ENCODE measurements around the gene ARHGAP1.
A peak's percentile ranks its signal among the peaks of the same experiment; 100 is the strongest.
"Not testable (repeated sequence)": the region's sequence is repeated elsewhere in the genome, so short reads cannot be mapped to it uniquely, and the experiment has no call there.

Gene ARHGAP1

DNA sequence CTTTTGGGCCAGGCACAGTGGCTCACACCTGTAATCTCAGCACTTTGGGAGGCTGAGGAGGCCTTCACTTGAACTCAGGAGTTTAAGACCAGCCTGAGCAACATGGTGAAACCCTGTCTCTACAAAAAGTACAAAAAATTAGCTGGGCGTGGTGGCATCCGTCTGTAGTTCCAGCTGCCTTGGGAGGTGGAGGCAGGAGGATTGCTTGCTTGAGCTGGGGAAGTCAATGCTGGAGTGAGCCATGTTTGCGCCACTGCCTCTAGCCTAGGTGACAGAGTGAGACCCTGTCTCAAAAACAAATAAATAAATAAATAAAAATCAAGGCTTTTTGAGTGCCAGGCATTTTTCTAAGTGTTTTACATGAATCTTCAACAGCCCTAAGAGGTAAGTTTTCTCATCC lies 29.9 kb downstream of the ARHGAP1 start:
- not testable (repeated sequence) for DNase-seq

DNA sequence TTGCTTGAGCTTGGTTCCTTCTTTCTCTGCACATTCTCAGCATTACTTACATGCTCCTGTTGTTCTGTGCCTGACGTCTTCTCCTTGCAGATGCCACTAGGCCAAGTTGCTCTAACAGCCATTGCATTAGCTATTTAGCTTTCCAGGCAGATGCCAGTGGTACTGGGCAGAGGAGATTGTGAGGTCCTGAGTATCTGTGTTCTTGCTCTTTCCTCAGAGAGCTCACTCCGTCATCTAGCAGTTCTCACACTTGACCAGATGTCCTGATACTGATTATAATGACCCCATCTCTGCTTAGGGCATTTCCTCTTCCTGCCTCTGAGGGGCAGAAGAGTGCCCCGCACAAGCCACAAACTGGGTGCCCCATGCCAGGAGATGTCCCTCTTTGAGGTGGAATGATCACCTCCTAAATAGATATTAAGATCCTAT lies 30.7 kb downstream of the ARHGAP1 start:
- DNase-seq = peak; percentile 16 to 33

DNA sequence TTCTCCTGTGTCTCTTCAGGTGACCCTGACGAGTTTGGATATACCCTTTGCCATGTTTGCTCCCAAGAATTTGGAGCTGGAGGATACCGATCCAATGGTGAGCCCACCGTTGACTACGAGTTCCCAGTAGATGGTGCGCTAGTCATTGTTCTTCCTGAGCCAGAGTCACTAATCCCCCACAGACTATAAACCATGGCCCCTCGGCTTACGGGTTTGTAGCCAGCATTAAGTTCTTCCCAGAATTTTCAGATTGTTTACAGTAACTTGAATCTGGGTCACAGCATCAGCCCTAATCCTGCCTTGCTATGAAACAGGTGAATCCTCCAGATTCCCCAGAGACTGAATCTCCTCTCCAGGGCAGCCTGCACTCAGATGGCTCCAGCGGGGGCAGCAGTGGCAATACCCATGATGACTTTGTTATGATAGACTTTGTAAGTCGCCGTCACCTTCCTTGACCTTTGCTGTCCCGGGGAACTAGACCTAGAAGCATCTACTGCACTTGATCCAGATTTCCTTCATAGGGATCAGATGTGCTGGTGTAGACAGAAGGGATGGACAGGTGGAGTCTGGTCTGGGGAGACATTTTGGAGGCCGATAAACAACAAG lies 31.8 kb downstream of the ARHGAP1 start:
- DNase-seq = no peak

DNA sequence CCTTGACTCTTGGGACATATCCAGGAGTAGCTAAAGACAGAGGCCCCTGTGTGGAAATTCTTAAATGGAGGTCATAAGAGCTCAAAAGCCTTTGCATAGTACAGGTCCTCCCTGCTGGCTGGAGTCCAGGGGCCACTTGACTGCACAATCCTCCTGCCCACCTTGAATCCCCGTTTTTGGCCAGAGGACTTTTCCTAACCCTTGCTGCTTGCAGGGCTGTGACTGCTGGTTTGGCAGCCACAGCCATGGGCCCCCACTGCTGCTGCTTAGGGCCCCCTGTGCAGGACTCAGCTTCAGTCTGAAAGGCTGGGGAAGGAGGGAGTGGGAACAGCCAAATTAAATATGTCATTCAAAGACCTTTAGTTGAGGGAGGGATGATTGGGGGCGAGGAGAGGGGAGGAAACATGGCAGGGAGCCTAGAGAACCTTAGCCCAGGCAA lies 33.4 kb downstream of the ARHGAP1 start:
- DNase-seq = no peak

DNA sequence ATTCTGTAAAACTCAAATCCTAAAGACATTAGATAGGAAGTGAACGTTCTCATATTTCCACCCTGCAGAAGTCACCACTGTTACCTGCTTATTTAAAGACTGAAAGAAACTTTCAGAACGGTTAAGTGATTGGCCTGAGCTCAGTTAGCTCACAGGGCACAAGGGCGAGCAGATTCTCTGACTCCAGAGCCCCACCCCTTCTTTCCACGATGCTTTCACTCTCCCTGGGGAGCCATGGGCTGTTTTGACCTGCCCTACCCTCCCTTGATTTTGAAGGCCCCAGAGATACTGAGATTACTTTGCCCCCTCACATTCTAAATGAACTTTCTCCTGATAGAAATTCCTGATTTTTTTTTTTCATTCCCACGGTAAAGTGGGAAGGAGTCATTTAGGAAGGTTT lies 33.9 kb downstream of the ARHGAP1 start:
- DNase-seq = no peak

DNA sequence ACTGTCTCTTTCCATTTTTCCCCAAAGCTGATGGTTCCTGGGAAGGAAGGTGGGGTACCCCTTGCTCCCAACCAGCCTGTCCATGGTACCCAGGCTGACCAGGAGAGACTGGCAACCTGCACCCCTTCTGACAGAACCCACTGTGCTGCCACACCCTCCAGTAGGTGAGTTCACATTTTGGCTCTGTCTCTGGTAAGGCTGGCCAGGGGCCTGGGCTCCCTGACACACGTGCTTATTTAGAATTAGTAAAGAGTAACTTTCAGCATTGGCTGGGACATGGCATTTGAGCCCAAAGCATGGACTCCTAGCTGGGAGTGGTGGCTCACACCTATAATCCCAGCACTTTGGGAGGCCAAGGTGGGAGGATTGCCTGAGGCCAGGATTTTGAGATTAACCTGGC lies 35.1 kb downstream of the ARHGAP1 start:
- DNase-seq = no peak

DNA sequence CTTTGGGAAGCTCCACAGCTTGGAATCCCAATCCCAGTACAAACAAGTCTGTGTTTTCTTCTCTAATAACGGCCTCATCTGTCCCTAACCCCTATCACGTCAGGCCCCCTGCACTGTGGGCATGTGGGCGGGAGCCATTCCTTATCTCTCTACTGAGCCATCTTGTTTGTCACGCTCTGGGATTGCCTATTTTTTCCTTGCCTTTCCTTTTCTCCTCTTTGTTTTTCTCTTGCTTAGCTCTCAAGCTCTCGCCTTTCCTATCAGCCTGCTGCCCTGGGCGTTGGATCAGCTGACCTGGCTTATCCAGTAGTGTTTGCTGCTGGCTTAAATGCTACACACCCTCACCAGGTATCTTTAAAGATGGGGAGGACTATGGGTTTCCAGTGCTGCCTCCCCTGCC lies 35.8 kb downstream of the ARHGAP1 start:
- DNase-seq = no peak

DNA sequence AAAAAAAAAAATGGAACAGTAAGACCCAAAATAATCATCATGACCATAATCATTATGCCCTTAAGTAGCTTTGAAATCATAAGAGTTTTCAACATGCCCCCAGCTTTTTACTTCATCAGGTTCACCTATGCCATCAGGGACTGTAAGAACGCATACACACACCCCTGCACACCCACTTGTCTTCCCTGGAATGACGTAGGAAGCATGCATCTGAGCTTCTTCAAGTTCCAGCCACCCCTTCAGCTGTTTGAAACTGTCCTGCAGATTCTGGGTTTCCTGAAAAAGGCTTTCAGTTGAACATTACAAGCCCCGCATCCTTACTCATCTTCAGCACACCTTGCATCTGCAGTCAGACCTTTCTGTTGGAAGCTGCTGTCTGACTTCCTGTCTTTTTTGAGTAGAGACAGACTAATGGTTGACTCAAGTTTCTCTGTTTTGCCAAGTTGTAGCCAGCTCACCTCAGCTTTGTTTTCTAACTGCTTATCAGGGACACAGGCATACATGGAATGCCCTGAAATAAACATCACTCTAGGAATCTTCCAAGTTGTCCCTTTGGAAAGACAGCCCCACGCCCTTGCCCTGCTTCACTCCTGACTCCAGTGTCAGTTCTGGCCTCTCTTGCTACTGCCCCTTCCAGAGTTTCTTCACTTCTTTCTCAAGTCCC lies 37.0 kb downstream of the ARHGAP1 start:
- no peak for DNase-seq

DNA sequence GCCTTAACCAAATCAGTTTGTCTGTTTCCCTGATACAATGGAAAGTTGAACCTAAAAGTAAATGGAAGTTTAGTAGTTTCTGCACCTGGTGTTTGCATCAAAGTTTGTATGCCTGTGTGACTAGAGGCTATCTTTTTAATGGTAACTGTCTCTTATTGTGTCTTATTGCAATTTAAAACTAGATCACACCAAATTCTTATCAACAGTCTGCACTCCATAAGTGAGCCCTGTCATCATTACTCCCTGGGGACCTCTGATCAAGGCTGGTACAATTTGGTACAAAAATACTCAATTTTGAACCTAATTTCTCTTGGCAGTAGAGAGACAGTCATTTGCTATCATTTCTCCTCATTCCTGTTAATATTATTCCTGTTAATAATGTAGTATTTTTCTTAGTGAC lies 38.1 kb downstream of the ARHGAP1 start:
- no peak for DNase-seq

DNA sequence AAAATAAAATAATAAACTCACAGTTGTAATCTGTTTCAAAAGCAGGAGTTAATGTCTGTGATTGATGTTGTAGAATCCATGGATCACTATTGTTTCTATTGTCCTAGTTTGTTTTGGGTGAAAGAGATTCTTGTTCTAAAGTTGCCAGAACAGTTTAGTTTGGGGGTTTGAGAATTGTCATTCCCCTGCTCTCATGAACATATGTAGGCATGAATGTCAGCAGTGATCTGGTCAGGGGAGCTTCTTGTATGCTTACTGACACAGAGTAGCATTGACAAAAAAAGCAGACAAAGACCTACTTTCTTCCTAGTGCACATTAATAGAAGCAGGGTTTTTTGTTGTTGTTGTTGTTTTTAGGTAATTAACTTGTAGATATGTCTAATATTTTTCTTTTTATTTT lies 38.6 kb downstream of the ARHGAP1 start:
- no peak for DNase-seq

DNA sequence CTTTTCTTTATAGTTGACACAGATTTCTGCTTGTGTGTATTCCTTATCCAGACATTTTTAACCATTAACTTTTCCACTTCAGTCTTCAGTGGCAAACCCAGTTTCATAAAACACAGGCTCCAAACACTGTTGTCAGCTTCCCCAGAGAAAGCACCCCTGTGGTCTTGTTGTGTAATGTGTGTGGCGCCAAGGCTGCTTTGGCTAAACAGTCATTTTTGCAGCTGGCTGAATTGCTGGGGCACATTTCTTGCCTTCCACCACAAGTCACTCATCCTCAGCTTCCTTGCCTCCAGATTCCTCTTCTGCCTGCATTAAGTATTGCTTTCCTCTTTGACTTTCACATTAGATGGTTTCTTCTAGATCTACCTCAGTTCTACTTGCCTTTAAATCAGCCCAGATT lies 40.5 kb downstream of the ARHGAP1 start:
- peak; percentile 87 to 89 for DNase-seq

DNA sequence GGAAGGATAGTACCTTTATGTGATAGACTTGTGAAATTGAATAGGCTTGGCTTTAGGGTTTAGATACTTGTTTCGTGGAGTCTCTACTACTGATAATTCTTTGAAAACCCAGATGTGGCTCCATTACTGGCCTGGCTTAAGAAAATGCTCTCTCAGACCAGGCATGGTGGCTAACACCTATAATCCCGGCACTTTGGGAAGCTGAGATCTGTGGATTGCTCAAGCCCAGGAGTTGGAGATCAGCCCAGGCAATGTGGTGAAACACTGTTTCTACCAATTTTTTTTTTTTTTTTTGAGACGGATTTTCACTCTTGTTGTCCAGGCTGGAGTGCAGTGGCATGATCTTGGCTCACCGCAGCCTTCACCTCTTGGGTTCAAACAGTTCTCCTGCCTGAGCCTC lies 42.2 kb downstream of the ARHGAP1 start:
- DNase-seq = no peak

DNA sequence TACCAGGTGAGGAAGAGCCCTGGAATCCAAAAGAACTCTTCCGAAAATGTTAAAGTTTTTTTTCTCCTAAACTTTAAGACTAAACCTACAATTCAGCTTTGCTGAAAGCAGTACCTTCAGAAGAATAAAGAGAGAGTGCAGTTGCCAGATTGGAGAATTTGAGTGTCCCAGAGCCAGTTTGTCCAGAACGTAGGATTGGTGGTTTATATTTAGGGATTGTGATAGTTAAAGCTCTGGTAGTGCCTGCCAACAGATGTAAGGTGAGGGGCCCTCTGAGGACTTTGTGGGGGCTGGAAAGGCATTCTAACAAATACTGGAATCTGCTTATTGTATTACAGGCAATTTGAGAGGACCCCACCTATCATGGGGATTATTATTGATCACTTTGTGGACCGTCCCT lies 43.2 kb downstream of the ARHGAP1 start:
- DNase-seq = no peak

DNA sequence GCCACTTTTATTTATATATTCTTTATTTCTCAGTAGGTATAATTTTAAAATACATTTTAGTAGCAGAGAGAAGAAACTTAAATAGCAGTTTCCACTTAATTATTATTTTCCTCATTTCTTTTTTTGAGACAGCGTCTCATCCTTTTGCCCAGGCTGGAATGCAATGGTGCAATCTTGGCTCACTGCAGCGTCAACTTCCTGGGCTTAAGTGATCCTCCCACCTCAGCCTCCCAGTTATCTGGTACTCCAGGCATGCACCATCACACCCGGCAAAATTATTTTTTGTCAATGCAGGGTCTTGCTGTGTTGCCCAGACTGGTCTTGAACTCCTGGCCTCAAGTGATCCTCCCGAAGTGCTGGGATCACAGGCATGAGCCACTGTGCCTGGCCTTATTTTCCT lies 44.8 kb downstream of the ARHGAP1 start:
- no peak for DNase-seq

DNA sequence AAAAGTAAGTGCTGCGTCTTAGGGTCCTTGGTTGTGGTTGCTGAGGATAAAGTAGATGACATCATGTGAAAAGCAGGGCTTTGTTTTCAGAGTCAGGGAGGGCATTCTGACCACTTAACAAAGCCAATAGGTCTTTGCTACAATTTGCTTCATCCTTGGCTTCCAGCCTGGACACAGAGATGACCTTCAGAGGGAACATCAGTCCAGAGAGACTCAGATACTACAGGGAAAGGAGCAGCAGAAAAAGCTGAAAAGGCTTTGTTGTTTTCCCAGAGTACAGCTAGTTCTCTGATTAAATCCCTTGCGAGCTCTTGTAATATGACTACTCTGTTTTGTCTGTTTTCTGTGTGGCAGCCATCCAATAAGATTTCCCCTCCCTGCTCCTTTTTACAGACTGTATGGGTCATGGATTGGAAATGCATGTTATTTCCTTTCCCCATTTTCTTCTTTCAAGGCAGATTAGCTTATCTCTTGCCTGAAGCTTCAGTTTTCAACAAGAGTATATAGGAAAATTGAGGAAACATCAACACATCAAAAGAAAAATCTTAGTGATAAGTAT lies 51.2 kb downstream of the ARHGAP1 start:
- no peak for DNase-seq

DNA sequence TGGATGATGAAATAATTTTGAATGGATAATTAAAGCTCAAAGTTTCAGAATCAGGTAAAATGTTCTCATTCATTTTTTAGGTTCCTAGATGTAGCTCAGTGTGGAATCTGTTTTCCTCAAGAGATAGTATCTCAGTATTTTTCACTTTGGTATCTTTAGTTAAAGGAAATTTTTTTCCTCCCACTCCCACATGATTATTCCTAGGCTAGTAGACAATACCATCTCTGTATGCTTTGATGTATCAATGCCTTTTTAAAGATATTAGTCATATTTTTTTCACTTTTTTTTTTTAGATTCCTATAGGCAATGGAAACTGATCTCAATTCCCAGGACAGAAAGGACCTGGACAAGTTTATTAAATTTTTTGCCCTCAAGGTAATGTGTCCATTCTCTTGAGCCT lies 56.4 kb downstream of the ARHGAP1 start:
- no peak for DNase-seq

DNA sequence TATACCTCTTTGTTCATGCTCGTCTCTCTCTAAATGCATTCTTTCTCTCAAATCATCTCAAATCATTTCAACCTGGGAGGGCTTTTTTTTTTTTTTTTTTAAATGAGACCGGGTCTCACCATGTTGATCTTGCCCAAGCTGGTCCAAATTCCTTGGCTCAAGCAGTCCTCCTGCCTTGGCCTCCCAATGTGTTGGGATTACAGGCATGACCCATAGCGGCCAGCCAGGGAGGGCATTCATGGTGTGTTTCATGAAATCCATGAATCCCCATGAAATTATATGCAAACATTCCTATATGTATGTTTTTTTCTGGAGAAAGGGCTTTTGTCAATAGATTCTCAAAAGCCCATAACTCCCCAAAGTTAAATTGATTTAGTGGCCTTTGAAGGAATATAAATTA lies 56.9 kb downstream of the ARHGAP1 start:
- no peak for DNase-seq

DNA sequence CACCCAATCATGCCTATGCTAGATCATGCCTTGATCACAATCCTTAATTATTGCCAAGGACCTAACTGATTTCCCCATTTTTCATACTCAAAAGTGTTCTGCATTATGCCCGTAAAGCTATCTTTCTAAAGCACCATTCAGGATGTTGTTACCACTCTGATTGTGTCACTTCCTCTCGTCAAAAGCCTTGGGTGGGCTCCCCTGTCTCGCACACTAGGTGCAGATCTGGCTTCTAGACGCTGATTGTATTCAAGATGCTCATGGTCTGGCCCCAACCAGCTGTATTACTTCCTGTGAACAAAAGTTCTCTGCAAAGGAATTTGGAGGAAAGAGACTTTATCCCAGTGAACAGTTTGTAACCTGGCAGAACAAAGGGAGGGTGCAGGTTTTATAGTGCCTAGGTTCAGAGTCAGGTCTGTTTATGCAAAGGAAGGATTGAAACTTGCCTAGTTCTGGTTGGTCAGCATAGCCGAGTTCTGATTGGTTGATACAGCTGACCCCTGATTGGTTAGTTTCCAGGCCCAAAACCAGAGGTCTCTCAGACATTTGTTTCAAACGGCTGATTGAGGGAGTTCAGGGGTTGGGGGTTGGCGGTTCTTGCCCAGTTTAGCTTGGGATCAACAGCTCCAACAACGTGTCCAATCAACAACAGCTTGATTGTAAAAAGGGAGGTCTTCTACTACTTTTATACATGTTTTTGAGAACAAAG lies 57.6 kb downstream of the ARHGAP1 start:
- DNase-seq = peak; percentile 9 to 19

DNA sequence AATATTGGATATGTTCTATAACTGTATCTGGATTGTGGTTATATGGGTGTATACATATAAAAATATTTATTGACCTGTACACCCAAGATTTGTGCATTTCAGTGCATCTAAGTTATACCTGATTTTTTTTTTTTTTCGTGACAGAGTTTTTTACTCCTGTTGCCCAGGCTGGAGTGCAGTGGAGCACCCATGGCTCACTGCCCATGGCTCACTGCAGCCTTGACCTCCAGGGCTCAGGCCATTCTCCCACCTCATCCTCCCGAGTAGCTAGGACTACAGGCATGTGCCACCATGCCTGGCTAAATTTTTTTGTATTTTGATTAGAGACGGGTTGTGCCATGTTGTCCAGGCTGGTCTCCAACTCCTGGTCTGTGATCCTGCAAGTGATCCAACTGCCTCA lies 58.8 kb downstream of the ARHGAP1 start:
- no peak for DNase-seq

DNA sequence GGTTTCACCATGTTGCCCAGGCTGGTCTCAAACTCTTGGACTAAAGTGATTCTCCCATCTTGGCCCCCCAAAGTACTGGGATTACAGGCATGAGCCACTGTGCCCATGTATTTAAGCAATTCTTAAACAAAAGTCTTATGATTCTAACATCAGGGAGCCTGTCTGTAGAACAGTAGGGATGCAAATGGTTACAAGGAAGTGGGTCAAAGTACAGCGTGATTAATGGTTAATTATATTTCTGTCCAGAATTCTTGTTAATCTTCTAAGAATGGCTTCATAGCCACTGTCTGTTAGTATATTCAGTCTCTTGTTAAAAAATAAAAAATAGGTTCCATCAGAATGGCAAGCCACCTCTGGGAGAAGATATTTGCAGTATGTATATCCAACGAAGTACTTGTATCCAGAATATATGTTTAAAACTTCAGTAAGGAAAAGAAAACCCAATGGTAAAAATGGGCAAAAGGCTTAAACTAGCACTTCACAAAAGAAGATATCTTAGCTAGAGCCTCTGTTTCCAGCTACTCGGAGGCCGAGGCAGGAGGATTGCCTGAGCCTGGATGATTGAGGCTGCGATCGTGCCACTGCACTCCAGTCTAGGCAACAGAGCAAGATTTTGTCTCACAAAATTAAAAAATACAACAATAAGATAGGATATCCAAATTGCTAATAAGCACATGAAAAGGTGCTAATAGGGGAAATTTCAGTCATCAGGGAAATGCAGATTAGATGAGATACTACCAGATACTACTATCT lies 60.2 kb downstream of the ARHGAP1 start:
- no peak for DNase-seq

DNA sequence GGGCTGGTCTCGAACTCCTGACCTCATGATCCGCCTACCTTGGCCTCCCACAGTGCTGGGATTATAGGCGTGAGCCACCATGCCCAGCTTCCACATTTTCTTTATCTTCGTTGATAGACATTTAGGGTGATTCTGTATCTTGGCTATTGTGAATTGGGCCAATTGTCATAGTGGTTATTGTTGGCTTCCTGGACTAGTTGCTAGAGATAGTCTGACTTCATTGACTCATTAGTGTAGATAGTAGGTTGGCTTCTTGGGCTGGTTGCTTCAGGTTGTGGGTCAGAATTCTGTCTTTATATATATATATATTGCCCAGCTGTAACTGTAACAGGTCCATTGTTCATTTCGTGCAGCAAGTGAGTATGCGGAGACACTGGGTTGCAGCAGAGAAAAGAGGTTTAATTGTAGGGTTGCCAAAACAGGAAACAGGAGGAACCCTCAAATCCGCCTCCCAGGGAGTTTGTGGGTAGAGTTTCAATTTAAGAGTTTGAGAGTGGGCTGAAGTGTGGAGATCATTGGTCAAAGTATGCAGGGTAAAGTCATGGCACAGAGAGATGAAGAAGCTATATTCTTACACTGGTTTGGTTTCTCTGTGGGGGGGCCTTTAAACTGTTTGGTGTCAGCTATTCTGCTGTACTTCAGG lies 61.1 kb downstream of the ARHGAP1 start:
- DNase-seq = peak; percentile 80 to 89

DNA sequence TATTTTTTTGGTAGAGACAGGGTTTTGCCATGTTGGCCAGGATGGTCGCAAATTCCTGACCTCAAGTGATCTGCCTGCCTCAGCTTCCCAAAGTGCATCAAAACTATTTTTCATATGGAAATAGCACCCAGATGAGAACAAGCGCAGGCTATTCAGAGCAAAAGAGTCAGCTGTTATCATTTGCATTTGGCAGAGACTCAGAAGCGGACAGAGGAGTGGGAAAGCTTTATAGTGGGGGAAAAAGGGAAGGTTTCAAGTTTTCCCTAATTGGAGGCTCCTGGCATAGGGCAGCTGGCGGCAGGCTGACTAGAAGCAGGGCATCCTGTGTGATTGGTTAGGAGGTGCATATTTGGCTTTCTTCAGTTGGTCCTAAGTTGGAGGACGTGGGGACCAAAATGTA lies 62.9 kb downstream of the ARHGAP1 start:
- no peak for DNase-seq
